ENCODE data around the gene HAGH. TPM values are rescaled to one million over a fixed set of nuclear protein-coding genes. Genes with fewer than 3 reads are reported as not detected.

HAGH gene
- total RNA-seq, 4 donors from 2014 or later, result 30.6 to 56.5 (median 43.4) TPM

DNA sequence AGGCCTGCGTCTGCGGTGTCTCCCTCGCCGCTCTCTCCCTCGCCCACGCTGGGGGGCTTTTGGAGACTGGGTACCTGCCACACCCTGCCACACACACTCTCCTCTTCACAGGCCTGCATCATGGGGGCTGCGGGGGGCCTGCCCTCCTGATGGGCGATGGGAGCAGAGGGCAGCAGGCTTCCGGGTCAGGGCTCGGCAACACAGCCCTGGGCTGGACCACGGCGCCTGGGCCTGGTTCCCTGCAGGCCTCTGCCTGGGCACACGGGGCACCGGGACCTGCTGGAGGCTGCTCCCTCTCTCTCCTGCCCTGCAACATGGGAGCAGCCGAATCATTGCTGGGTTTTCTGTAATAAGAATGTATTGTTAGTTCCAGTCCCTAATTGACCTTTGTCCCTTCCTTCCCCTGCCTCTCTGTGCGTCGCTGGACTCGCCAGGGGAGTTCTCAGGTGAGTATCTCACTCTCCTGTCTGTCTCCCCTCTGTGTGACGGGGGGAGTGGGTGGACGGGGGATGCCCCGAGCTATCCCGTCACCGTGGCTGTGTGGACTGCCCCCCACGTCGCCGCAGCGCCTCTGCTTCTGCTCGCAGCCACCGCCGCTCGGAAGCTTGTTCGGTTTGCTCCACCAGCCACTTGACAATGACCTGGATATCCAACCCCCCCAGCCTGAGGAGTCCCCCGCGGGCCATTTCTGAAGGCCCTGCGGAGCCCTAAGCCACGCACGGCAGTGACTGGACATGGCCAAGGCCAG is 68.7 kb downstream of the HAGH start:
- no peak for DNase-seq
- H3K36me3 ChIP-seq, result peaks cover 16 to 93% (median 19%) of the 10 kb centered on the region in 3 donors
- WGBS, 2 donors, result 92 to 94% methylated on average over 13 to 14 of the region's 37 CpGs

More for the DNA sequence above, 68.7 kb downstream of the HAGH start:
- no peak overlapping the region for H3K27ac ChIP-seq
- H3K9me3 ChIP-seq, result no peaks in the 10 kb centered on the region
- H3K27me3 ChIP-seq, result no peaks in the 10 kb centered on the region
- H3K4me1 ChIP-seq, result peaks cover 0 to 26% (median 4%) of the 10 kb centered on the region in 3 donors
- intact Hi-C loops (cut with DNase I), result no loop called here
- TF ChIP-seq, protein P1, sequence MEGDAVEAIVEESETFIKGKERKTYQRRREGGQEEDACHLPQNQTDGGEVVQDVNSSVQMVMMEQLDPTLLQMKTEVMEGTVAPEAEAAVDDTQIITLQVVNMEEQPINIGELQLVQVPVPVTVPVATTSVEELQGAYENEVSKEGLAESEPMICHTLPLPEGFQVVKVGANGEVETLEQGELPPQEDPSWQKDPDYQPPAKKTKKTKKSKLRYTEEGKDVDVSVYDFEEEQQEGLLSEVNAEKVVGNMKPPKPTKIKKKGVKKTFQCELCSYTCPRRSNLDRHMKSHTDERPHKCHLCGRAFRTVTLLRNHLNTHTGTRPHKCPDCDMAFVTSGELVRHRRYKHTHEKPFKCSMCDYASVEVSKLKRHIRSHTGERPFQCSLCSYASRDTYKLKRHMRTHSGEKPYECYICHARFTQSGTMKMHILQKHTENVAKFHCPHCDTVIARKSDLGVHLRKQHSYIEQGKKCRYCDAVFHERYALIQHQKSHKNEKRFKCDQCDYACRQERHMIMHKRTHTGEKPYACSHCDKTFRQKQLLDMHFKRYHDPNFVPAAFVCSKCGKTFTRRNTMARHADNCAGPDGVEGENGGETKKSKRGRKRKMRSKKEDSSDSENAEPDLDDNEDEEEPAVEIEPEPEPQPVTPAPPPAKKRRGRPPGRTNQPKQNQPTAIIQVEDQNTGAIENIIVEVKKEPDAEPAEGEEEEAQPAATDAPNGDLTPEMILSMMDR (IDR thresholded peaks at IDR 0.05), result no peak
- TF ChIP-seq POLR2A (IDR thresholded peaks at IDR 0.05), result no peak
- H3K4me3 ChIP-seq, result no peak overlapping the region

Other genes starting within 250 kb of the HAGH start
- 10 to 100 TPM in 1 of 4 donors, 1 to 10 TPM in 3; 3.7 to 12.0 (median 6.8) TPM for gene IFT140, start 214.8 kb downstream of the HAGH start, total RNA-seq
- 1 to 10 TPM; 5.2 to 9.9 (median 8.0) TPM for gene CRAMP1, start 214.5 kb downstream of the HAGH start, total RNA-seq
- gene JPT2, start 148.5 kb downstream of the HAGH start, total RNA-seq, result 10 to 100 TPM; 45.6 to 68.0 (median 48.6) TPM
- 10 to 100 TPM in 3 of 4 donors, 1 to 10 TPM in 1; 8.6 to 37.6 (median 24.7) TPM for gene MAPK8IP3, start 120.6 kb downstream of the HAGH start, total RNA-seq
- gene NME3, start 55.3 kb downstream of the HAGH start, total RNA-seq, result 10 to 100 TPM; 30.2 to 57.1 (median 53.6) TPM
- gene EME2, start 54.0 kb downstream of the HAGH start, total RNA-seq, result 10 to 100 TPM in 2 of 4 donors, 1 to 10 TPM in 2; 8.8 to 14.4 (median 10.1) TPM
- gene MRPS34, start 53.7 kb downstream of the HAGH start, total RNA-seq, result 100 to 1,000 TPM in 3 of 4 donors, 10 to 100 TPM in 1; 89.5 to 158 (median 114) TPM
- 10 to 100 TPM; 27.8 to 84.5 (median 45.1) TPM for gene SPSB3, start 44.3 kb downstream of the HAGH start, total RNA-seq
- 10 to 100 TPM; 71.4 to 91.5 (median 79.5) TPM for gene NUBP2, start 43.9 kb downstream of the HAGH start, total RNA-seq
- not detected for gene IGFALS, start 33.1 kb downstream of the HAGH start, total RNA-seq
- 10 to 100 TPM; 34.3 to 52.3 (median 46.9) TPM for gene FAHD1, start 381 bp upstream of the HAGH start, total RNA-seq
- gene MEIOB, start 45.3 kb upstream of the HAGH start, total RNA-seq, result under 1 TPM in 1 of 4 donors, not detected in 3; 0.76 TPM
- 1 to 10 TPM; 1.6 to 9.9 (median 6.3) TPM for gene HS3ST6, start 91.6 kb upstream of the HAGH start, total RNA-seq
- gene MSRB1, start 116.4 kb upstream of the HAGH start, total RNA-seq, result 10 to 100 TPM; 20.1 to 36.4 (median 21.0) TPM
- not detected for gene RPL3L, start 127.9 kb upstream of the HAGH start, total RNA-seq
- gene NDUFB10, start 132.7 kb upstream of the HAGH start, total RNA-seq, result 100 to 1,000 TPM; 172 to 215 (median 189) TPM
- 1,000 to 10,000 TPM; 1,980 to 2,837 (median 2,292) TPM for gene RPS2, start 138.0 kb upstream of the HAGH start, total RNA-seq
- not detected for gene RNF151, start 140.0 kb upstream of the HAGH start, total RNA-seq
- 10 to 100 TPM; 32.7 to 48.2 (median 36.7) TPM for gene TBL3, start 145.2 kb upstream of the HAGH start, total RNA-seq
- gene NOXO1, start 154.6 kb upstream of the HAGH start, total RNA-seq, result 1 to 10 TPM in 2 of 4 donors, under 1 TPM in 2; 0.38 to 4.2 (median 1.8) TPM
- gene GFER, start 157.4 kb upstream of the HAGH start, total RNA-seq, result 10 to 100 TPM in 2 of 4 donors, 1 to 10 TPM in 2; 5.6 to 30.4 (median 13.6) TPM
- 1 to 10 TPM in 2 of 4 donors, under 1 TPM in 1, not detected in 1; 0.38 to 1.0 (median 1.0) TPM for gene SYNGR3, start 163.1 kb upstream of the HAGH start, total RNA-seq
- 10 to 100 TPM; 31.3 to 56.1 (median 40.9) TPM for gene ZNF598, start 183.0 kb upstream of the HAGH start, total RNA-seq
- gene NPW, start 193.0 kb upstream of the HAGH start, total RNA-seq, result under 1 TPM in 1 of 4 donors, not detected in 3; 0.48 TPM
- gene NHERF2, start 200.1 kb upstream of the HAGH start, total RNA-seq, result 10 to 100 TPM; 11.6 to 31.7 (median 16.5) TPM
- gene NTHL1, start 221.0 kb upstream of the HAGH start, total RNA-seq, result 10 to 100 TPM in 2 of 4 donors, 1 to 10 TPM in 2; 7.8 to 26.0 (median 10.0) TPM
- gene TSC2, start 221.2 kb upstream of the HAGH start, total RNA-seq, result 10 to 100 TPM; 22.8 to 79.7 (median 41.2) TPM